Tibial artery (tissue), 4 donors: Measurements from ENCODE around the gene SETBP1.

ENCODE experiments used
- DNase-seq, 2 donors: peaks; one replicate each; pipeline ENCODE4 v3.0.0-alpha.2; 2019
- H3K27ac ChIP-seq, 2 donors: fragments of 200-600 bp; sonication (generic) in 1 of 2; 1 replicate in 1 of 2; 2 replicates in 1 of 2; pipeline ENCODE4 v1.5.1; 2018 to 2019; ENCODE audit warnings: mild to moderate bottlenecking in 1 of 2
- H3K27me3 ChIP-seq, 2 donors: fragments of 200-600 bp; sonication (generic) in 1 of 2; one replicate each; pipeline versions ENCODE4 v1.5.1 to v1.6.0; 2016 to 2019
- H3K36me3 ChIP-seq, 3 donors: fragments of 200-600 bp; sonication (generic) in 2 of 3; one replicate each; pipeline ENCODE4 v1.5.1; 2016 to 2019; ENCODE audit warnings: mild to moderate bottlenecking in 2 of 3
- H3K4me1 ChIP-seq, 4 donors: fragments of 200-600 bp; sonication (generic) in 2 of 4; 1 replicate in 3 of 4; 2 replicates in 1 of 4; pipeline ENCODE4 v1.5.1; 2016 to 2019
- H3K4me3 ChIP-seq, 2 donors: fragments of 200-600 bp; sonication (generic) in 1 of 2; 1 replicate in 1 of 2; 2 replicates in 1 of 2; pipeline ENCODE4 v1.5.1; 2018 to 2019; ENCODE audit warnings: mild to moderate bottlenecking in 2 of 2
- H3K9me3 ChIP-seq, 3 donors: fragments of 200-600 bp; sonication (generic) in 1 of 3; one replicate each; pipeline ENCODE4 v1.5.1; 2016 to 2019
- CTCF ChIP-seq, 2 experiments: fragments of 200-600 bp in 1 of 2; fragments of 450-650 bp in 1 of 2; IDR thresholded peaks; one replicate each; pipeline ENCODE4 v1.5.1; 2017 to 2019; ENCODE audit warnings: antibody characterized with exemption in 2 of 2, mild to moderate bottlenecking in 1 of 2, moderate library complexity in 1 of 2
- intact Hi-C: fragments of 100-400 bp; cut with DNase I; formaldehyde crosslinking; loops from one replicate; pipeline ENCODE4 v1.15.0; 2023; ENCODE audit warnings: low total_unique reads

The SETBP1 gene

GRCh38 chr18:44704135-44704789 lies 23.6 kb downstream of the SETBP1 start:
- no peak for TF ChIP-seq CTCF (IDR thresholded peaks at IDR 0.05)
- Histone ChIP-seq H3K9me3 (no peaks in the 10 kb centered on the region), H3K4me3 (no peak overlapping the region), H3K4me1 (peaks cover 0 to 94% (median 44%) of the 10 kb centered on the region in 4 donors), H3K27ac (no peak overlapping the region), H3K36me3 (peaks cover 0 to 5% (median 0%) of the 10 kb centered on the region in 3 donors), H3K27me3 (no peaks in the 10 kb centered on the region)
- DNase-seq: no peak
- intact Hi-C loops: no loop called here

DNA sequence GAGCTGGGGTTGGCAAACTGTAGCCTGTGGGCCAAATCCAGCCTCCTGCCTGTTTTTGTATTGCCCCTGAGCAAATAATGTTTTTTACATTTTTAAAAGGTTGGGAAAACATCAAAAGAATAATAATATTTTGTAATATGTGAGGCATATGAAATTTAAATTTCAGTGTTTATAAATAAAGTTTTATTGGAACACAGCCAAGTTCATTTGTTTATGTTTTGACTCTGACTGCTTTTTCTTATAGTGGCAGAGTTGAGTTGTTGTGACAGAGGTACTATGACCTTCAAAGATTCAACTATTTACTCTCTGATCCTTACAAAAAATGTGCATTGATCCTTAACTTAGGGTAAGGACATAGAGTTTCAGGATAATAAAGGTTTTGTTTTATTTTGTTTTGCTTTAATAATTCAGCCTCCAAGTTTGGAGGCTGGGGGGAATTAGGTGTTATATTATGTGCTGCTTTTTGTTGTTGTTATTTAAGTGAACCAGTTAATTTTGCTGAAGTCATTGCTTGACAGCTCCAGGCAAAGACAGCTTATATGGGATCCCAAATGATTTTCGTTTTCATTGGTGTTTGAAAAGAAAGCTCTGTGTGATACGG lies 24.5 kb downstream of the SETBP1 start:
- no peak for TF ChIP-seq CTCF (IDR thresholded peaks at IDR 0.05)
- peaks cover 0 to 5% (median 0%) of the 10 kb centered on the region in 3 donors for H3K36me3 ChIP-seq
- H3K27ac ChIP-seq: peak overlapping the region in 1 of 2 donors; percentile 1
- intact Hi-C loops: no loop called here
- H3K9me3 ChIP-seq: no peaks in the 10 kb centered on the region
- H3K4me3 ChIP-seq: no peak overlapping the region
- DNase-seq: no peak
- H3K4me1 ChIP-seq: peaks cover 0 to 94% (median 44%) of the 10 kb centered on the region in 4 donors
- H3K27me3 ChIP-seq: no peaks in the 10 kb centered on the region

DNA sequence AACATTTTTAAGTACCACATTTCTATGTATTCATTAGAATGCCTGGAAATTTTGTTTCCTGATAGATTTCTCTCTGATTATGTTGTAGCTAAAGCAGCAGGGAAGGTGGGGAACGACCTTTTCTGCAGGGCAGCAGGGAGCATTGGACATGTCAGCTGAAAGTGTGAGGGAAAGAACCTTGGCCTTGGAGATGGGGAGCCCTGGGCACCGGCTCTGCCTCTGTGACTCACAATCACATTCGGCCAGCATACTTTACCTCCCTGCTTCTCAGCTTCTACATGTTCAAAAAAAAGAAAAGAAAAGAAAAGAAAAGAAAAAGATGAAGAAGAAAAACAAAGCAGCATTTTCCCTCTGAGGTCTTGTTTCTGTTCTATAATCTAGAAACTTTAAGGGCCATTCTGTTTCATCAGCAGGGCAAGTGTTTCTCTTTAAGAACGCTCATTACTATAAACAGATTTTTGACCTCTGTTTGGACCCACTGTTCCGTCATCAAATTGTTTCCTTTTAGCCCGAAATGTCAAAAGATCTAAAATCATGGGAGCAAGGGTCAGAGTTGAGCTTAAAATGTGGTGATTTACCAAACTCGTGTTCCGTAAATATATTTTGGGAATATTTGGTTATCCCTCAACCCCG lies 27.9 kb downstream of the SETBP1 start:
- intact Hi-C loops: no loop called here
- peak overlapping the region; percentile 14 to 17 for H3K4me3 ChIP-seq
- peaks cover 0 to 88% (median 29%) of the 10 kb centered on the region in 4 donors for H3K4me1 ChIP-seq
- H3K27me3 ChIP-seq: no peaks in the 10 kb centered on the region
- DNase-seq: peak in 1 of 2 donors; percentile 60
- peak overlapping the region; percentile 84 to 86 for H3K27ac ChIP-seq
- H3K9me3 ChIP-seq: no peaks in the 10 kb centered on the region
- peaks cover 0 to 6% (median 0%) of the 10 kb centered on the region in 3 donors for H3K36me3 ChIP-seq
- TF ChIP-seq CTCF (IDR thresholded peaks at IDR 0.05): no peak

- no peak for DNase-seq
- peak overlapping the region; percentile 14 to 17 for H3K4me3 ChIP-seq
- TF ChIP-seq CTCF (IDR thresholded peaks at IDR 0.05): no peak
- intact Hi-C loops: no loop called here
- peaks cover 0 to 79% (median 29%) of the 10 kb centered on the region in 4 donors for H3K4me1 ChIP-seq
- H3K36me3 ChIP-seq: peaks cover 0 to 13% (median 0%) of the 10 kb centered on the region in 3 donors
- H3K9me3 ChIP-seq: no peaks in the 10 kb centered on the region
- no peaks in the 10 kb centered on the region for H3K27me3 ChIP-seq
- peak overlapping the region; percentile 84 to 86 for H3K27ac ChIP-seq
These were observed 28.8 kb downstream of the SETBP1 start for GRCh38 chr18:44709307-44710126.

DNA sequence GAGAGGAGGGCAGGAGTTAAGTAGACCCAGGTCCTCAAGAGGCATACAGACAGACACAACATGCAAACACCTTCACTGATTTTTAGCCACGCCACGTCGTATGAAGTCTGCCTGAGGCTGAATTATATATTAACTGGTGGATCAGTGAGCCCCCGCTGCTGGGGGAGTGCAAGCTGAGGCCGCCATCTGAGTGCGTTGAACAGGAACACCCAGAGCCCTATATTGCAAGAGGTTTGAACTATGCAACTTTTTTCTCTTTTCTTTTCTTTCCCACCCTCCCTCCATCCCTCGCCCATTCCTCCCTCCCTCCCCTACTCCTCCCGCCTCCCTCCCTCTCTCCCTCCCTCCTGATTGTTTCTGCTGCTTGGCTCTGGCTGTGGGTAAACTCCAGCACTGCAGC lies 30.2 kb downstream of the SETBP1 start:
- intact Hi-C loops: no loop called here
- H3K36me3 ChIP-seq: peaks cover 0 to 13% (median 0%) of the 10 kb centered on the region in 3 donors
- peak overlapping the region; percentile 84 to 86 for H3K27ac ChIP-seq
- H3K4me3 ChIP-seq: no peak overlapping the region
- no peaks in the 10 kb centered on the region for H3K27me3 ChIP-seq
- no peak for TF ChIP-seq CTCF (IDR thresholded peaks at IDR 0.05)
- no peaks in the 10 kb centered on the region for H3K9me3 ChIP-seq
- peaks cover 3 to 76% (median 33%) of the 10 kb centered on the region in 4 donors for H3K4me1 ChIP-seq
- DNase-seq: no peak
